ENCODE data around the gene TMEM184A.

GRCh38 chr7:1539181-1539881, 16.7 kb downstream of the TMEM184A start:
- no peak for TF ChIP-seq CTCF (IDR thresholded peaks at IDR 0.05)
- no peak for TF ChIP-seq POLR2A (IDR thresholded peaks at IDR 0.05)
